Central memory CD4-positive, alpha-beta T cell (primary cell): ENCODE measurements around the gene LDHB.
"Not testable (repeated sequence)": the region's sequence is repeated elsewhere in the genome, so short reads cannot be mapped to it uniquely, and the experiment has no call there.

Experiments
- DNase-seq: peaks from one replicate; pipeline ENCODE4 v3.0.0; 2022

Gene LDHB

DNA sequence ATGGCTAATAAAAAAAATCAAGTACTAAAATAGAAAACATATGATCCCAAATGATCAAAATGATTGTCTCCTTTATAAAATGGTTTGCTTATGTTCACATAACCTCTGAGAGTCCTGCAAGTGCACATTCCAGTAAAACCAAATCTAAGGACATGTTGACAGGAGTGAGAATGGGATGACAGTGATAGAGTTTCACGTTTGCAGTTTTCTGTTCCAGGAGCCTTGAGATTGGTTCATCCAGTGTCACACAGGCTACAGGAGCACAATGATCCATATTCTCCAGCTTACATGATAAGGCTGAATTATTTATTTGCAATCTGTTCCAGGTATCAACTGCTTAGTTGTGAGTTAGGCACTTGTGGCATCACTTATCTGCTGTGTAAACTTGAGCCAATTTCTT is 51.5 kb downstream of the LDHB start:
- DNase-seq, result no peak

- DNase-seq, result no peak
Observed at GRCh38 chr12:21604245-21605101, 53.2 kb downstream of the LDHB start, which contains the start of gene GYS2. TSS of gene GYS2 (minus strand) at chr12:21604847. CDS start at chr12:21604592, 255 bp downstream.

DNA sequence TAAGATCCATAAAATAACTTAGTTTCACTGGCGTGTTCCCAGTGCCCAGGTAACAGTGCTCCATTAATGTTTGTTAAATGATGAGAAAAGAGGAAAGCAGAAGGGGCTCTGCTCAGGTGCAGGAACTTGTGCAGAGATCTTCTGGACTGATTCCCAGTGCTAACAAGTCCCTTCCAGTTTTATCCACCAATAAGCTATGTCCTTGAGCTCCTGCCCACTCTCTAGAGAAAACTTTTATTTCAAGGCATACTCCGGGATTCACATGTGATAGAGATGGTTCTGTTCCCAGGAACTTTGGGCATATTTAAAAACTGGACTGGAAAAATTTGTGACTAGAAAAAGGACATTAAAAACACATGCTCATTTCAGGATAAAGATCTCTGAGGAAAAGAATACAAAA is 54.9 kb downstream of the LDHB start:
- DNase-seq, result no peak

- no peak for DNase-seq
Observed at GRCh38 chr12:21600196-21600595, 57.4 kb downstream of the LDHB start.

- DNase-seq, result no peak
Observed at GRCh38 chr12:21599143-21599999, 58.3 kb downstream of the LDHB start.

GRCh38 chr12:21598651-21599050 is 59.0 kb downstream of the LDHB start:
- no peak for DNase-seq

DNA sequence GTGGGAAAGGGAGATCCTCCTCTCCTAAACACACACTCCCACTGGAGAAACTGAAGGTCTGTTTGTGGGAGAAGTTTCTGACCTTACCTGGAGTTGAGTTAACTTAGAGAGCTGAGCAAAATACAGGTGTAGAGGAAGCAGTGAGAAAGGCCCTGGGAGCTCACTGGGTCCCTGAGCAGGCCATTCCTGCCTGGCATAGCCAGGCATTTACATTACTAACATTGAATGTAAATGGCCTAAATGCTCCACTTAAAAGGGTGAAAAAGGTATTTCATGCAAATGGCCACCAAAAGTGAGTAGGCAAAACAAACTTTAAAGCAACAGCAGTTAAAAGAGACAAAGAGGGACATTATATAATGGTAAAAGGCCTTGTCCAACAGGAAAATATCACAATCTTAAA is 62.3 kb downstream of the LDHB start:
- DNase-seq, result not testable (repeated sequence)

- DNase-seq, result no peak
Observed at GRCh38 chr12:21585485-21585884, 72.2 kb downstream of the LDHB start.
